Superior temporal gyrus (tissue), 1 donor: Measurements from ENCODE around the gene BRPF3.

Experiments used
- DNase-seq: peaks from one replicate; pipeline ENCODE4 v3.0.0-alpha.2; 2016; ENCODE audit errors: extremely low spot score

BRPF3 gene

DNA sequence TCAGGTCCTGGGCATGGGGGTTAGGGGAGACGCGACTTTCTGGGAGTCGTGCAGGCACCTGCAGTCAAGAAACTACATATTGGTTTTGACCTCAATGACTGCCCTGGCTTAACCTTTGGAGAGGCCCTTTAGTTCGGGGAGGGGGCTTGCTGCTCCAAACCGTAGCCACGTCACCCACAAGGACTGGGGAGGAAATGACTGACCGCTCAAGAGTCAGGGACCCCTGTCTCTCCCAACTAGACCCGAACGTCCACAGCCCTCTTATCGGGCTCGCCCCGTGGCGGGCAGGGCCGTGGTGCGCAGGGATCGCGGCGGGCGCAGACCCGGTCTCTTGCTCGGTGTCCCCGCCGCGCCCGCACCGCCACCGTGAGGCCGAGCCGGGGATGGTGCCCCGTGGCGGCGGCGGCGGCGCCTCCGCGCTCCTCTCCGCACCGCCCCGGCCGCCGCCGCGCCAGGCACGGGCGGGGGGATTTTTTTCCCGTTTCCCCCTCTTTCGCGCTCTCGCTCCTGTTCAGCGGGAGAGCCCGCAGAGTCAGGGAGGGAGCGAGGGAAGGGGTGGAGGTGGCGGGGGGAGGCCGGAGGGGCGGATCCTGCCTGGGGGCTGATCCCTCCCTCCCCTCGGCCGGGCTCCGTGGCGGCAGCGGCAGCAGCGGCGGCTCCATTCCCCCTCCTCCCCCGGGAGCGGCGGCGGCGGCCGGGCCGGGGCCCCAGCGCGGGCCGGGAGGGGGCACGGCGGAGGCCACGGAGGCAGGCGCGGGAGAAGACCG, at the start of gene BRPF3:
Gene BRPF3 (plus strand): TSS at position 632 of the 767 bp plus-strand sequence. CDS start 3,579 bp downstream, outside the sequence.
- DNase-seq, result peak; percentile 71

DNA sequence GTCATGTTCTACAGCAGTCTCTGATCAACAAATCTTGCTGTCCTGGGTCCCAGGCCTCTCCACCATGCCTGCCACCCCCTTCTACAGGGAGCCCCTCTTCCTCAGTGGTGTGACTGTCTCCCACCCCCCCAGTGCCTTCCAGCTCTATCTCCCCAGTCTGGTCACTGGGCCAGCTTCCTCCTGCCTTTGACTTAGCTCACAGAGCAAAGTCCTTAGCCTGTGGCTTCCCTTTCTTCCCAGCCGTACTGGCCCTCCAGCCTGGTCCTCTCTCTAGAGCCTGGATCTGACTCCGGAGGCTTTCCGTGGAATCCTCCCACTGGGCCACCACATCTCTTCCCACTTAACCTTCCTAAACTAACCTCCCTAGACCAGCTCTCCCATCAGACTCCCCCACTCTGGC, 49.2 kb upstream of the BRPF3 start:
- DNase-seq, result no peak

DNA sequence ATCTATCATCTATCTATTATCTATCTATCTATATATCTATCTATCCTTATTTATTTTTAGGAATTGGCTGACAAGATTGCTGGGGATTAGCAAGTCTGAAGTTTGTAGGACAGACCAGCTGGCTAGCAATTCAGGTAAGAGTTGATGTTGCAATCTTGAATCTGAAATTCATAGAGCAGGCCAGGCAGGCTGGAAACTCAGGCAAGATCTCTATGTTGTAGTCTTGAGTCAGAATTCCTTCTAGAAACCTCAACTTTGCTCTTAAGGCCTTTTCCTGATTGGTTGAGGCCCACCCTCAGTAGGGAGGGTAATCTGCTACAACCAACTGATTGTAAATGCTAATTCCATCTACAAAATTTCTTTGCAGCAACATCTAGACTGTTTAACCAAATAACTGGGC, 47.1 kb upstream of the BRPF3 start:
- no peak for DNase-seq

DNA sequence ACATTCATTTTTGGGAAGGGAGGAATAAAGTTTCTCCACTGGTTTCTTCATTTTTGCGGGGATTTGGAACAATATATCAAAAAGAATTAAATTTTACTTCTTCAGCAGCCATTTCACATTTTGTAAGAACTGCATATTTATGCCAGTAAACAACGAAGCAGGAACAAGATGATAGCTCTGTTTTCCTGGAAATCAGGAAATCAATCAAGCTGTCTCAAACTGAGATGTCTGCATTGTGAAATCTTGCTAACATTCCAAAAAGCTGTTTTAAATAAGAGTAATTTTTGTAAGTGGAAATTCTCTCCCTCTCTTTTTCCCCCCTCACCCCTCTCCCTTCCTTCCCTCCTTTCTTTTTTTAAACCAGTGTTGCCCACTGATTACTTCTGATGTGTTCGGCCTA, 46.3 kb upstream of the BRPF3 start:
- no peak for DNase-seq

DNA sequence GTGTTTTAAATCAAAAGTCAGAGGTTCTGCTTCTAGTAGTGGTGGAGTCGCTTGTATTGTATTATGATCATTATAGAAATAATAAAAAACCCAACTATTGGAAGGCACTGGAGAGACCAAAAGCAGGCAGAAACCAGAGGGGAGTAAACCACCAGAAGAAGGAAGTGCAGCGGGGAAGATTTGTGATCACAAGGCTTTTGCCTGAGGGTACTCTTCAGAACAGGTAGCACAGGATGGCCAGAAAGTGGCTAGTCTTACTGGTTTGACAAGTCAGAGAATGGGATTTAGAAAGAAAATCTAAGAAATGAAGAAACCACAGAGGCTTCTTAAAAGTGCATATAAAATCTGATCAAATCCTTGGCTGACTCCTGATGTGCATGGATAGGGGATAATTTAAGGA, 42.3 kb upstream of the BRPF3 start:
- DNase-seq, result no peak

DNA sequence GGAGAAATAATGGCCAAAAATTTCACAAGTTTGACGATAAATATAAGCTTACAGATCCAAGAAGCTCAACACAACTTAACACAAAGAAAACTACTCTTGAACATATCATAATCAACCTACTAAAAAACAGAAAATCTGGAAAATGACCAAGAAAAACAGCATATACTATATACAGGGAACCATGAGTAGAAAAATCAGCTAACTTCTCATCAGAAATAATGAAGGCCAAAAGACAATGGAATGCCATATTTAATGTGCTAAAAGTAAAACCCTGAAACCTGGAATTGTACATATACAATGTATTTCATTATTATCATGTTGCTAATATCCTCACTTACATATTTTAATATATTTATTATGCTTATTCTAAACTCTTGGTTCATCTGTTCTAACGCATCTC, 40.9 kb upstream of the BRPF3 start:
- DNase-seq, result no peak

DNA sequence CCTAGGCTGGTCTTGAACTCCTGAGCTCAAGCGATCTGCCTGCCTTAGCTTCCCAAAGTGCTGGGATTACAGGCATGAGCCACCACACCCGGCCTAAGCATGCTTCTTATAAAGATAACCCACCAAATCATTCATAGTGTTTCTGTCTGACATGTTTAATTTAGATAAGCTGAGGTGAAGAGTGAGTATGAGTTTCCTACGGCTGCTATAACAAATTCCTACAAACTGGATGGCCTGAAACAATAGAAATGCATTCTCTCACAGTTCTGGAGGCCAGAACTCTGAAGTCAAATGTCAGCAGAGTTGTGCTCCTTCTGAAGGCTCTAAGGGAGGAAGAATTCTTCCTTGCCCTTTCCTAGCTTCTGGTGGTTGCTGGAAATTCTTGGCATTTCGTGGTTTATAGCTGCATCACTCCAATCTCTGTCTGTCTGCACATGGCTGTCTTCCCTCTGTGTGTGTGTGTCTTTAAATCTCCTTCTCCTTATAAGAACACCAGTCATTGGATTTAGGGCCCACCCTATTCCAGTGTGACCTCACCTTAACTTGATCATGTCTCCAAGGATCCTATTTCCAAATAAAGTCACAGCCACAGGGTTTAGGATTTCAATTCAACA, 36.3 kb upstream of the BRPF3 start:
- no peak for DNase-seq

DNA sequence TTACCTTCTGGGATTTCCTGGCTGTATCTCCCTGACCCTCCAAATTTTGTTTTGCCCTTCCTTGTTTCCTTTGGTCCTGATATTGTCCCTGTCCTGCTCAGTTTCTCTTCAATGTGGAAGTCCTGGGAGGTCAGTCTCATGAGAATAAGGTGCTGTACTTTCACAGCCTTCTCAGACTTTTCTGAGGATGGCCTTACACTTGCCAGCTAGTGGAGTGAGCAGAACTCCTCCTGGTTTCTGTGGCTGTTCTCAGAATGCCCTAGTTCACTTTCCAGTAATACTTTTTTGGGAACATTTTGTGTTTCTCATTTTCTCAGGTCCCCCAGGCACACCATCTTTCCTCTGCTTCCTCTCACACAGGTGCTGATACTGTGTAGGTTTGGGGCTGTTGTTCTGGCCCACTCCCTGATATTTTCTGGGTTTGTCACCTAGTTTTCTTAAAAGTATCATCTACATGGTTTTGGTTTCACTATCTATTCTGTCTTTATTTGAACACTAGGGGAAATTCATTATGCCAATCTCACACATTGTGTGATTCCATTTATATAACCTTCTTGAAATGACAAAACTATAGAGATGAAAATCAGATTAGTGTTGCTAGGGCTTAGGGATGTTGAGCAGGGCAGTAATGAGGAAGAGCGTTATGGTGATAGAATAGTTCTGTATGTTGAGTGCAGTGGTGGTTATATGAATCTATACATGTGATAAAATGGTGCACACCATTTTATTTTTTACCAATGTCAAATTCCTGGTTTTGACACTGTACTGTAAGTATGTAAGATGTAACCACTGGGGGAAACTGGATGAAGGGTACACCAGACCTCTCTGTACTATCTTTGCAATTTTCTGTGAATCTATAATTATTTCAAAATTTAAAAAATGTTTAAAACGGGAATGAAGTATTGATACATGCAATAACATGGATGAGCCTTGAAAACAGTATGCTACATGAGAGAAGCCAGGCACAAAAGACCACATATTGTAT, 27.2 kb upstream of the BRPF3 start:
- no peak for DNase-seq

DNA sequence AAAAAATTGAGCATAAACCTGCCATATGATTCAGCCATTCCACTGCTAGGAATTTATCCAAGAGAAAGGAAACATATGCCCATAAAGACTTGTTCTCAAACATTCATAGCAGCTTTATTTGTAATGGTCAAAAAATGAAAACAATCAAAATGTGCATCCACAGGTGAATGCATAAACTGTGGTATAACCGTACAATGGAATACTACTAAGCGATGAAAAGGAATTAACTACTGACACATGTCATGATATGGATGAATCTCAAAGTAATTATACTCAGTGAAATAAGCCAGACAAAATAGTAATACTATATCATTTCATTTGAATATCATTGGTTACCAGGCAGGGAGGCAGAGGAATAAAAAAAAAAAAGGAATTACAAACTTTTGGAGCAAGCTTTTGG, 25.8 kb upstream of the BRPF3 start:
- DNase-seq, result no peak

DNA sequence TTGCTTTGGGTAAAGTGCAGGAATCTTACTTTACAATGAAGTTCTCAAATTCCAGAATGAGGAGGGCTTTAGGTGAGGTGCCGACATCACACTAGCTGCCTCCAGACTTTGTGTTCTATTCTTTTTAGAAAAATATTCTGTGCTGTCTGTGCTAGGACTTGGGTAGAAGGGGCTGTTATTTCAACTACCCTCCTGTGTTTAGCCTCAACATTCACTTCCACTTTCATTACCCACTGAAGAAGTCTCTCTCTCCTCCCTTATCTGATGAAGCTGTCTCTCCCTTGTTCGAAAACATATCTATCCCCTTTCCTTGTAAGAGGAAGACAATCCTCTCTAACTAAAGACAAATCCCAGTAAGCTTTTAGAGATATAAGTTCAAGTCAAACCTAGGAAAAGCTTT, 25.0 kb upstream of the BRPF3 start:
- DNase-seq, result no peak

DNA sequence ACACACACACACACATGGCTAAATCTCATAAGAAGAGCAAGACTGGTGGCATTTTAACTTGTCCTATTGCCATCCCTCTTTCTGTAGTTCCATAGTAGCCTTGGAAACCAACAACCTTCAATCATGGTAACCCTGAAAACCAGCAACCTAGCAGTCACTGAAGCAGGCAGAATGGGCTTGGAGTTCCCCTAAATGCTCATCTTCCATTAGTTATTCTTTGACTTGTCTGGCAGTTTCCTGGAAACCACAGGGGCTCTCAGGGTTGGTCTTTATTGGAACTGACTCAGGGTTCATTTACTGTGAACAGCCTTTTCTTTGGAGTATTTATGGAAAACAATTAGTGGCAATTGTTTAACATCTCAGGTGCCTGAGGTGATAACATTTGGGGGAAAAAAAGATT, 19.4 kb upstream of the BRPF3 start:
- no peak for DNase-seq

DNA sequence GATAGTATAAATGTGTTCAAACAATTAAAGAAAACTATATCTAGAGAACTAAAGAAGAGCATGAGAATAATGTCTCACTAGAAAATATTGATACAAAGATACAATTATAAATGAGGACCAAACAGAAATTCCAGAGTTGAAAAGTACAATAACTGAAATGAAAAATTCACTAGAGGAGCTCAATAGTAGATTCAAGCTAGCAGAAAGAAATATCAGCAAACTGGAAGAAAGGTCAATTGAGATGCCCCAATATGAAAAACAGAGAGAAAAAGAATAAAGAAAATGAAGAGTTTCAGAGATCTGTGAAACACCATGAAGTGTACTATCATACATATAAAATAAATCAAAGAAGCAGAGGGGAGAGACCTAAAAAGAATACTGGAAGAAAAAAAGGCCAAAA, 18.0 kb upstream of the BRPF3 start:
- DNase-seq, result no peak

DNA sequence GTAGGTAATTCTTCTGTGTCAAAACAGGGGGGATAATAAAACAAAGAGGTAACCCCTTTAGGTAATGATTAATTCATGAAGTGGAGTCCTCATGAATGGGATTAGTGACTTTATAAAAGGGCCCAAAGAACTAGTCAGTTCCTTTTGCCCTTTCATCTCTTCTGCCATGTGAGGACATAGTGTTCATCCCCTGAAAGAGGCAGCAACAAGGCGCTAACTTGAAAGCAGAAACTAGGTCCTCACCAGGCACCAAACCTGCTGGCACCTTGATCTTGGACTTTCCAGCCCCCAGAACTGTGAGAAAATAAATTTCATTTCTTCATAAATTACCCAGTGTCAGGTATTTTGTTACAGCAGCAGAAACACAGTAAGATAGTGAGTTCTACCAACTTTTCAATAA, 16.4 kb upstream of the BRPF3 start:
- no peak for DNase-seq

DNA sequence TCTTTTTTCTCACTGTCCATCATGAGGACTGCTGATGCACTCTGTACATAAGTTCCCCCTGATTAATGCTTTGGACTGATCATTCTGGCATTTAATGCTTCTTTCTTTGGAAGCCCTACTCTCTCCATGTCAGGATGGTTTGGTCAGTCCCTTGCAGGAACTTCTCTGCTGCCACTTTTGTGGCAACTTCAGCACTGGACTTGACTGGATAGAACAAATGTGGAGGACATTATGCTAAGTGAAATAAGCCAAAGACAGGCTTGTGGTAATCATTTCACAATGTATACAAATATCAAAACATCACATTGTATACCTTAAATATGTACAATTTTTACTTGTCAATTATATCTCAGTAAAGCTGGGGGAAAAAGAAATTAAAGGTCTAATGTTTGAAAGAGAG, 12.2 kb upstream of the BRPF3 start:
- DNase-seq, result no peak

DNA sequence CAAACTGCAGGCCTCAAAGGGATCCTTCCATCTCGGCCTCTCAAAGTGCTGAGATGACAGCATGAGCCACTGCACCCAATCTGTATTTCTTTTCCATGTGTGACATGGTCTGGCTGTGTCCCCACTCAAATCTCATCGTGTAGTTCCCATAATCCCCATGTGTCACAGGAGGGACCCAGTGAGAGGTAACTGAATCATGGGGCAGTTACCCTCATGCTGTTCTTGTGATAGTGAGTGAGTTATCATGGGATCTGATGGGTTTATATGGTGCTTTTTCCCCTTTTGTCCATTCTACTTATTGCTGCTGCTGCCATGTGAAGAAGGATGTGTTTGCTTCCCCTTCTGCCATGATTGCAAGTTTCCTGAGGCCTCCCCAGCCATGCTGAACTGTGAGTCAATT, 10.3 kb upstream of the BRPF3 start:
- DNase-seq, result no peak

DNA sequence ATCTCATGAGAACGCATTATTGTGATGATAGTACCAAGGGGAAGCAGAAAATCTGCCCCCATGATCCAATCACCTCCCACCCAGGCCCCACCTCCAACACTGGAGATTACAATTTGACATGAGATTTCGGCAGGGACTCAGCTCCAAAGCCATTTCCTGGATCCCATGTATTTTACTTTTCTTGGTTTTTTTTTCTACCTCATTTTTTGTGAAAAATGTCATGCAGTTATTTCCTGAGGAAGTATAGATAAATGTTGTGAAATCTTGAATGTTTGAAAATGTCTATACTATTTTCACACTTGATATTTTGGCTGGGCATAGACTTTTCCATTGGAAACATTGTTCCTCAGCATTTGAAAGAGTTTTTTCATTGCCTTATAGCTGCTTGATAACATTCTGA, 9.1 kb upstream of the BRPF3 start:
- DNase-seq, result no peak

DNA sequence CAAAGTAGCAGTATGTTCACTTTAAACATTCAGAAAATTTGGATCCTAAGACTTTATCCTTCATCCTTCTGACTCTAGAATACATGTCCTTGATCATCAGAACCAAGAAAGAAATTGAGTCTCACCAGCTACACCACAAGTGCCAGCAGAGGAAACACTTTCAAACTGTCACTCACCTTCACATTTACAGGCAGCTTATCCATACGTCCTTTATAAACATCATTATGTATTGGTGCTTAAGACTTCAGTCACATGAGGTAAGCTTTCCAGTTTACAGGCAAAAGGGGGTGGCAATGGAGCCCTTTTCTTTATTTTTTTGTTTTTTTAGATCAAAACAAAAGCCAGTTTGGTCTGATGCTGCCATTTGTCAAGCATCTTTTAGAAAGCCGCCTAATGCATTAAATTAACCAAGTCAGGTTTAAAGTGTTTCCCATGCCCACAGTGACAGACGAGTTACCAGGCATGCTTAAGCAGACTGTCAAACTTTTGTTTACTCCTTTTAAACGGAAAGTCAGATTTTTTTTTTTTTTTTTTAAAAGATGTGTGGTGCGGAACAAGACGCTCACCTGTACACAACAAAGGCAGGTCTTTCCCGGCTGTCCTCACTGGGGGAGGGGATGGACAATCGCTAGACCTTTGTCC, 952 bp upstream of the BRPF3 start:
- DNase-seq, result peak; percentile 55

DNA sequence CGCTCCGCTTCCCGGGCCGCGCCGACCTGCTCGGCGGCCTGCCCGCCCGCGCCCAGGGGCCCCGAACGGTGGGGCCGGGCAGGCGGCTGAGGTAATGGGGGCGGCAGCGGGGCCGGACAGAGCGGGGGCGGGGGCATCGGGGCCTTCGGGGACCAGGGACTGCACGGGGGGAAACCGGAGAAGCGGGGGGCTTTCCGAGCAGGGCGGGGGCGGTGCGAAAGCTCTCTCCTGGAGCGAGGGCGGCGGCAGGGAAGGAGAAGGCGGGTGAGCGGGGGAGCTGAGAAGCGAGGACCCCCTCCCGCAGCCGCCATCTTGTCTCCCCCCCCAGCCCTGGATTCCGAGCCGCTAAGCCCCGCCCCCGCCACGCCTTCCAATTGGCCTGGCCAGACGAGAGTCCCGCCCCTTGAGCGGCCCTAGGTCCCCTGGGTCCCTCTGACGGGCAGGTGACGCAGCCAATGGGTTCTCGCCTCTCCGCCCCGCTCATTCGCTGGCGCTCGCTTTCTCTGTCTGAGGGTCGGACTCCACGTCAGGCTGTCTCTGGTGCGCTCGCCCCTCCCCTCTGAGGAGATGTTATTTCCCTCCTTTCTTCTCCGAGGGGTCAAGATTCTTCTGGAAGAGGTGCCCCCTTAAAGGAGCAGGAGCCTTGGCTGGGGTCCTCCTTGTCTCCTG, 470 bp downstream of the BRPF3 start:
- peak; percentile 98 for DNase-seq

DNA sequence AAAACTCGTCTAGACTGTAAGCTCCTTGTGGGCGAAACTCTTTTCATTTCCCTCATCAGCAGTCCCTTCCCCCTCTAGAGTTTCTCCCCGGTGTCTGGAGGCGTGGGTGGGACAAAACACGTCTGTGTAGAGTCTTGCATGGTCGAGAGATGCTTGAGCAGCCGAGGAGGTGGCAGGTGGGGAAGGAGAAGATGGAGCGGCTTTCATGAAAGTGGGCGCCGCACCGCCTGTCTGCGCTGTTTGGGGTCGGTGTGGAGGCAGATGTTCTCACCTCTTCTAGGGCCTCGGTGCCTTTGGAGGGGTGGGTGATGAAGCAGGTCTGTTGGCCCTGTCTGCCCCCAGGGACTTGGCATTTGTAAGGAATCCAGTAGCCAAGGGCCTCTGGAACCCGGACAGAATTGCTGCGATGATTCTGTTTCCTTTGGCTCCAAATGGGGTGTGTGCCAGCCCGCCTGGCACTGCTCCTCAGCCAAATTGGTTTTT, 1.2 kb downstream of the BRPF3 start:
- peak; percentile 33 for DNase-seq

DNA sequence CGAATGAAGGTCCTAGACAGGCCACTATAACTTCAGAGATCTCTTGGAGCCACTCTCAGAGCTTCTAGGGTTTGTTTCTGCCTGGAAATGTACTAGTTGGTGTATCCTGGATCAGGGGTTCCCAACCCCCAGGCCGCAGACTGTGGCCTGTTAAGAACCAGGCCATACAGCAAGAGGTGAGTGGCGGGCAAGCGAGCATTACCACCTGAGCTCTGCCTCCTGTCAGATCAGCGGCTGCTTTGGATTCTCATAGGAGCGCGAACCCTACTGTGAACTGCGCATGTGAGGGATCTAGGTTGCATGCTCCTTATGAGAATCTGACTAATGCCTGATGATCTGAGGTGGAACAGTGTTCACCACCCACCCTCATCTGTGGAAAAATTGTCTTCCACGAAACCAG, 2.4 kb downstream of the BRPF3 start:
- no peak for DNase-seq

DNA sequence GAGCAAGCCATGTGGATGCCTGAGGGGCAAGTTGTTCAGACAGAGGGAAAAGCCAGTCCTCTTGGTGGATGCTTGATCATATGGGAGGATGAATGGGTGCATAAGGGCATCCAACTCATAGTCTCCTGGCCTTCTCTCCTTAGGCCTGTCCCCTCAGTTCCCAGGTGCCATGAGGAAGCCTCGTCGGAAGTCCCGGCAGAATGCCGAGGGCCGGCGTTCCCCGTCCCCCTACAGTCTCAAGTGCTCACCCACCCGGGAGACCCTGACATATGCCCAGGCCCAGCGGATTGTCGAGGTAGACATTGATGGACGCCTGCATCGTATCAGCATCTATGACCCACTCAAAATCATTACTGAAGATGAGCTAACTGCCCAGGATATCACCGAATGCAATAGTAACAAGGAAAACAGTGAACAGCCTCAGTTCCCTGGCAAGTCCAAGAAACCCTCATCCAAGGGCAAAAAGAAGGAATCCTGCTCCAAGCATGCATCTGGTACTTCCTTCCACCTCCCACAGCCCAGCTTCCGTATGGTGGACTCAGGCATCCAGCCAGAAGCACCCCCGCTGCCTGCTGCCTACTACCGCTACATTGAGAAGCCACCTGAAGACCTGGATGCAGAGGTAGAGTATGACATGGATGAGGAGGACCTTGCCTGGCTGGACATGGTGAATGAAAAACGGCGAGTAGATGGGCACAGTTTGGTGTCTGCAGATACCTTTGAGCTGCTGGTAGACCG, 3.8 kb downstream of the BRPF3 start:
- peak; percentile 16 for DNase-seq
